ENCODE results near the gene SLC36A4. TPM values are rescaled to one million over a fixed set of nuclear protein-coding genes. Genes with fewer than 3 reads are reported as not detected.

Gene SLC36A4
- total RNA-seq, 1 donor from 2014 or later = 40.4 TPM

- Mint-ChIP-seq H3K36me3 (ENCODE audit: low read depth, unreplicated experiment) (no peaks in the 10 kb centered on the region), H3K4me1 (ENCODE audit: unreplicated experiment) (peaks cover 6% of the 10 kb centered on the region), H3K4me3 (ENCODE audit: unreplicated experiment) (no peak overlapping the region), H3K27me3 (ENCODE audit: unreplicated experiment) (peaks cover 2% of the 10 kb centered on the region), H3K9me3 (ENCODE audit: unreplicated experiment) (no peaks in the 10 kb centered on the region), H3K27ac (ENCODE audit: unreplicated experiment) (no peak overlapping the region)
- TF ChIP-seq CTCF (IDR thresholded peaks at IDR 0.05; ENCODE audit: unreplicated experiment) = no peak
- no peak for DNase-seq (ENCODE audit: low spot score)
These were observed 31.6 kb downstream of the SLC36A4 start for GRCh38 chr11:93166194-93166593.

GRCh38 chr11:93160808-93161207, 37.0 kb downstream of the SLC36A4 start:
- DNase-seq (ENCODE audit: low spot score) = no peak
- peaks cover 12% of the 10 kb centered on the region for H3K36me3 Mint-ChIP-seq (ENCODE audit: low read depth, unreplicated experiment)
- H3K27ac Mint-ChIP-seq (ENCODE audit: unreplicated experiment) = peak overlapping the region; percentile 84
- H3K4me3 Mint-ChIP-seq (ENCODE audit: unreplicated experiment) = no peak overlapping the region
- TF ChIP-seq CTCF (IDR thresholded peaks at IDR 0.05; ENCODE audit: unreplicated experiment) = peak; percentile 49
- H3K27me3 Mint-ChIP-seq (ENCODE audit: unreplicated experiment) = no peaks in the 10 kb centered on the region
- peaks cover 9% of the 10 kb centered on the region for H3K4me1 Mint-ChIP-seq (ENCODE audit: unreplicated experiment)
- H3K9me3 Mint-ChIP-seq (ENCODE audit: unreplicated experiment) = no peaks in the 10 kb centered on the region

- no peak for DNase-seq (ENCODE audit: low spot score)
- H3K27me3 Mint-ChIP-seq (ENCODE audit: unreplicated experiment) = no peaks in the 10 kb centered on the region
- H3K4me3 Mint-ChIP-seq (ENCODE audit: unreplicated experiment) = no peak overlapping the region
- H3K4me1 Mint-ChIP-seq (ENCODE audit: unreplicated experiment) = peaks cover 9% of the 10 kb centered on the region
- no peaks in the 10 kb centered on the region for H3K9me3 Mint-ChIP-seq (ENCODE audit: unreplicated experiment)
- peaks cover 12% of the 10 kb centered on the region for H3K36me3 Mint-ChIP-seq (ENCODE audit: low read depth, unreplicated experiment)
- TF ChIP-seq CTCF (IDR thresholded peaks at IDR 0.05; ENCODE audit: unreplicated experiment) = no peak
- peak overlapping the region; percentile 84 for H3K27ac Mint-ChIP-seq (ENCODE audit: unreplicated experiment)
These were observed 37.6 kb downstream of the SLC36A4 start for GRCh38 chr11:93160156-93160555.

- Mint-ChIP-seq H3K4me3 (ENCODE audit: unreplicated experiment) (no peak overlapping the region), H3K27me3 (ENCODE audit: unreplicated experiment) (no peaks in the 10 kb centered on the region), H3K27ac (ENCODE audit: unreplicated experiment) (peak overlapping the region; percentile 84), H3K36me3 (ENCODE audit: low read depth, unreplicated experiment) (peaks cover 12% of the 10 kb centered on the region), H3K9me3 (ENCODE audit: unreplicated experiment) (no peaks in the 10 kb centered on the region), H3K4me1 (ENCODE audit: unreplicated experiment) (peaks cover 9% of the 10 kb centered on the region)
- no peak for TF ChIP-seq CTCF (IDR thresholded peaks at IDR 0.05; ENCODE audit: unreplicated experiment)
- DNase-seq (ENCODE audit: low spot score) = no peak
These were observed 38.1 kb downstream of the SLC36A4 start for GRCh38 chr11:93159721-93160120.

GRCh38 chr11:93155738-93156137, 42.1 kb downstream of the SLC36A4 start:
- Mint-ChIP-seq H3K9me3 (ENCODE audit: unreplicated experiment) (no peaks in the 10 kb centered on the region), H3K27ac (ENCODE audit: unreplicated experiment) (no peak overlapping the region), H3K36me3 (ENCODE audit: low read depth, unreplicated experiment) (peaks cover 12% of the 10 kb centered on the region), H3K27me3 (ENCODE audit: unreplicated experiment) (no peaks in the 10 kb centered on the region), H3K4me1 (ENCODE audit: unreplicated experiment) (peaks cover 9% of the 10 kb centered on the region), H3K4me3 (ENCODE audit: unreplicated experiment) (peak overlapping the region; percentile 21)
- DNase-seq (ENCODE audit: low spot score) = no peak
- TF ChIP-seq CTCF (IDR thresholded peaks at IDR 0.05; ENCODE audit: unreplicated experiment) = no peak
